ENCODE results near the gene TBC1D25.

Gene TBC1D25

DNA sequence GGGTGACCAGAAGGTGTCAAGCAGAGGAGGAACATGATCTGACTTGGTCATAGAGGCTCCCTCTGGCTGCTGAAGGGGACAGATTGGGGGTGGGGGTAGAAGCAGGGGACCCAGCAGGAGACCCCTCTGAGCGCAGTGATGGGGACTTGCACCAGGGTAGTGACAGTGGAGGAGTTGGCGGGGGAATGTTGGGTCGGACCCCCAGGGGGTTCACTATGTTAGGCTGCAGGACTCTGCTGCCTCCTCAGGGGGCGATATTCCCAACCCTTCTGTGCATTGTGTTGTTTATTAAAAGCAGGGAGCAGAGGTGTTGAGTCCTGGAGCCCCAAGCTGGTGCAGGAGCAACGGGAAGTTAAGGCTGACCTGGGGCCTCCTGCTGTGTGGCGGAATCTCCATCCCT lies 66.6 kb downstream of the TBC1D25 start:
- DNase-seq: no peak

DNA sequence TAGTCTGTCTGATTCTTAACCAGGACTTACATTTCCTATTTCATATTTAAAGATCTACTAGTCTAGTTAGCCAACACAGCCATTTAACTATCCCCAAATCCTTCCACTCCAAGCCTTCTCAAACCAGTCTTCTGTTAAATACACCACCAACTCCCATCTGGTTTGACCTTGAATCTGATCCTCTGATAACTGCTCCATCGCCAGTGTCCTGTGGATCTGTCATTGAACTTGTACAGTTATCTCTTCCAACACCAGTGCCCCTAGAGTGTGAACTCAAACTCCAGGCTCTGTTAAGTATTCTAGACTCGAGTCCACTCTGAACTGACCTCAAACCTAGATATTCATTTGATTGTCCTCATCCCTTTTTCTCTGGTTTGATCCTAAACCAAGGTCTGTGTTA lies 72.2 kb downstream of the TBC1D25 start:
- no peak for DNase-seq
